Psoas muscle (tissue), 8 donors: ENCODE results near the gene ABHD12. TPM values are rescaled to one million over a fixed set of nuclear protein-coding genes. Genes with fewer than 3 reads are reported as not detected.

Experiments
- ATAC-seq, 4 donors: fragments of 200-7000 bp; cut with Tn5 transposase; one replicate each; pipeline ENCODE4 v1.9.1; 2020; ENCODE audit warnings: moderate library complexity in 3 of 4, mild to moderate bottlenecking in 2 of 4
- DNase-seq, 2 donors: peaks; one replicate each; pipeline ENCODE4 v3.0.0-alpha.2; 2020
- H3K27ac ChIP-seq: fragments of 200-600 bp; one replicate; pipeline ENCODE4 v1.8.0; 2022
- H3K27me3 ChIP-seq, 3 donors: fragments of 200-600 bp in 1 of 3; one replicate each; pipeline versions ENCODE4 v1.6.1 to v1.8.0; 2013 to 2022; ENCODE audit warnings: low read length in 2 of 3, mild to moderate bottlenecking in 2 of 3, moderate library complexity in 1 of 3; ENCODE audit not compliant: insufficient read depth in 3 of 3
- H3K36me3 ChIP-seq, 2 donors: fragments of 200-600 bp in 1 of 2; one replicate each; pipeline versions ENCODE4 v1.6.1 to v1.8.0; 2013 to 2022; ENCODE audit warnings: low read depth in 1 of 2, mild to moderate bottlenecking in 1 of 2, moderate library complexity in 1 of 2; ENCODE audit not compliant: insufficient read depth in 1 of 2
- H3K4me1 ChIP-seq: fragments of 200-600 bp; one replicate; pipeline ENCODE4 v1.8.0; 2022
- H3K4me3 ChIP-seq: fragments of 200-600 bp; one replicate; pipeline ENCODE4 v1.8.0; 2022; ENCODE audit warnings: mild to moderate bottlenecking
- H3K9me3 ChIP-seq: fragments of 200-600 bp; one replicate; pipeline ENCODE4 v1.8.0; 2022
- CTCF ChIP-seq: fragments of 200-600 bp; IDR thresholded peaks from one replicate; pipeline ENCODE4 v1.8.0; 2022; ENCODE audit warnings: antibody characterized with exemption
- WGBS, 3 donors: extraction: QIAGEN DNeasy Blood & Tissue Kit; methylation state at CpG; one replicate each; pipeline versions ENCODE4 v1.1.6 to v1.1.7; 2013; 5-methylcytosine and 5-hydroxymethylcytosine counted together
- intact Hi-C, 2 donors: fragments of 100-400 bp; cut with DNase I; formaldehyde crosslinking; loops; one replicate each; pipeline versions ENCODE4 v1.11.0 to v1.14.2; 2022
- polyA plus RNA-seq, 3 donors: library from polyadenylated mRNA; stranded (reverse); fragments of 200-250 nt; gene quantifications; one replicate each; pipeline ENCODE4 v1.2.3, GENCODE V29; 2013
- total RNA-seq, 4 donors: library from RNA; stranded (reverse); fragmentation: NEBNext Ultra II Directional in 2 of 4; extraction: Animal tissue kit (Norgen Biotek cat#: 25700) in 2 of 4; gene quantifications; one replicate each; pipeline versions ENCODE4 v1.2.1 to v1.2.4, GENCODE V29; 2021 to 2023
- donor health status: healthy with polysubstance abuse.
- donor health status: DM: no; HTN: no; CAD: no; lungs with moderate emphysema.
- donor health status: Bipolar disorder and iron deficiency.
- donor health status: healthy.
- donor health status: DM: yes; HTN: yes; CAD: no.
- donor health status: DM: no; HTN: no; CAD: no.
- donor health status: DM: no; HTN: no; CAD: no.
- donor health status: DM: yes; HTN: yes; CAD: no.

Gene ABHD12
- total and polyA plus RNA-seq, 7 donors, result 7.9 to 15.5 (median 9.6) TPM

GRCh38 chr20:25272223-25273000 lies 118.2 kb downstream of the ABHD12 start:
- Histone ChIP-seq H3K4me3 (no peak overlapping the region), H3K27ac (peak overlapping the region; percentile 75), H3K4me1 (peaks cover 29% of the 10 kb centered on the region), H3K36me3 (peaks cover 4 to 51% of the 10 kb centered on the region in 2 donors), H3K27me3 (no peaks in the 10 kb centered on the region), H3K9me3 (no peaks in the 10 kb centered on the region)
- TF ChIP-seq CTCF, result no peak
- 71 to 84% (median 79%) methylated on average over 19 of the region's 19 CpGs for WGBS, 3 donors
- intact Hi-C loops, result loop anchor here in 1 of 2 donors (10.0 kb wide), 1 partner anchor 122 kb away; the partner anchor contains the start of gene ABHD12
- peak; percentile 46 to 71 (median 62) for ATAC-seq
- DNase-seq, result peak; percentile 12 to 61

GRCh38 chr20:25271486-25272222 lies 119.0 kb downstream of the ABHD12 start:
- Histone ChIP-seq H3K4me1 (peaks cover 29% of the 10 kb centered on the region), H3K9me3 (no peaks in the 10 kb centered on the region), H3K36me3 (peaks cover 4 to 44% of the 10 kb centered on the region in 2 donors), H3K27me3 (no peaks in the 10 kb centered on the region), H3K4me3 (no peak overlapping the region), H3K27ac (no peak overlapping the region)
- 96 to 98% (median 96%) methylated on average over 13 of the region's 13 CpGs for WGBS, 3 donors
- ATAC-seq, result no peak
- intact Hi-C loops, result loop anchor here in 1 of 2 donors (10.0 kb wide), 1 partner anchor 123 kb away; the partner anchor contains the start of gene ABHD12
- peak; percentile 5 to 38 for DNase-seq
- no peak for TF ChIP-seq CTCF

GRCh38 chr20:25270829-25271251 lies 119.8 kb downstream of the ABHD12 start:
- TF ChIP-seq CTCF, result no peak
- Histone ChIP-seq H3K4me3 (no peak overlapping the region), H3K36me3 (peaks cover 4 to 41% of the 10 kb centered on the region in 2 donors), H3K4me1 (peaks cover 29% of the 10 kb centered on the region), H3K9me3 (no peaks in the 10 kb centered on the region), H3K27ac (no peak overlapping the region), H3K27me3 (no peaks in the 10 kb centered on the region)
- intact Hi-C loops, result loop anchor here in 1 of 2 donors (10.0 kb wide), 1 partner anchor 124 kb away; the partner anchor contains the start of gene ABHD12
- ATAC-seq (no peak), DNase-seq (peak; percentile 6 to 26)
- 87 to 93% (median 90%) methylated on average over 12 of the region's 12 CpGs for WGBS, 3 donors

GRCh38 chr20:25269833-25270170 lies 120.8 kb downstream of the ABHD12 start:
- ATAC-seq (no peak), DNase-seq (no peak)
- Histone ChIP-seq H3K27me3 (no peaks in the 10 kb centered on the region), H3K27ac (no peak overlapping the region), H3K4me1 (peaks cover 29% of the 10 kb centered on the region), H3K9me3 (no peaks in the 10 kb centered on the region), H3K36me3 (peaks cover 4 to 40% of the 10 kb centered on the region in 2 donors), H3K4me3 (no peak overlapping the region)
- no peak for TF ChIP-seq CTCF
- WGBS, 3 donors, result 97 to 98% (median 97%) methylated on average over 6 of the region's 6 CpGs
- intact Hi-C loops, result loop anchor here in 1 of 2 donors (10.0 kb wide), 1 partner anchor 125 kb away; the partner anchor contains the start of gene ABHD12
